ENCODE data around the gene SEC23A.
"Not testable (repeated sequence)": the region's sequence is repeated elsewhere in the genome, so short reads cannot be mapped to it uniquely, and the experiment has no call there.

Gene SEC23A

GRCh38 chr14:39090548-39091111, 12.4 kb downstream of the SEC23A start:
- no peak for DNase-seq

- no peak for DNase-seq
Observed at GRCh38 chr14:39087493-39087892, 15.5 kb downstream of the SEC23A start.

GRCh38 chr14:39085933-39086332, 17.1 kb downstream of the SEC23A start:
- DNase-seq = no peak

DNA sequence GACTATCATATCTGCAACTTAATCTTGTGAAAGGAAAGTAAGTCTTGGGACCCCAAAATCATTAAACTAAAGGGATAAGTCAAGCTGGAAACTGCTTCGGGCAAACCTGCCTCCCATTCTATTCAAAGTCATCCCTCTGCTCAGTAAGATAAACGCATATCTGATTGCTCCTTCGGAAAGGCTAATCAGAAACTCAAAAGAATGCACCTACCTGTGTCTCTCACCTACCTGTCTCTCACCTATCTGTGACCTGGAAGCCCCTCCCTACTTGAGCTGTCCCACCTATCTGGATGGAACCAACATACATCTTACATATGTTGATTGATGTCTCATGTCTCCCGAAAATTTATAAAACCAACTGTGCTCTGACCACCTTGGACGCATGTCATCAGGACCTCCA, 19.9 kb downstream of the SEC23A start:
- DNase-seq = no peak

DNA sequence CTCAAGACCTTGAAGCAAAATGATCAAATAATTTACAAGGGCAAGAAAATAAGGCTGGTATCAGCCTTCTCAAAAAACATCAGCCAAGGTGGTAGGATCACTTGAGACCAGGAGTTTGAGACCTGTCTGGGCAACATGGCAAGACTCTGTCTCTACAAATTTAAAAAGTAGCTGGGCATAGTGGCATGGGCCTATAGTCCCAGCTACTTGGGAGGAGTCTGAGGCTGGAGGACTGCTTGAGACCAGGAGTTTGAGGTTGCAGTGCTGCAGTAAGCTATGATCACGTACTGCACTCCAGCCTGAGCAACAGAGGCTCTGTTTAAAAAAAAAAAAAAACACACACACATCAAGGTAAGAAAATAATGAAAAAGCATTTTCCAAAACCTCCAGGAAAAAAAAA, 22.1 kb downstream of the SEC23A start:
- DNase-seq = no peak

DNA sequence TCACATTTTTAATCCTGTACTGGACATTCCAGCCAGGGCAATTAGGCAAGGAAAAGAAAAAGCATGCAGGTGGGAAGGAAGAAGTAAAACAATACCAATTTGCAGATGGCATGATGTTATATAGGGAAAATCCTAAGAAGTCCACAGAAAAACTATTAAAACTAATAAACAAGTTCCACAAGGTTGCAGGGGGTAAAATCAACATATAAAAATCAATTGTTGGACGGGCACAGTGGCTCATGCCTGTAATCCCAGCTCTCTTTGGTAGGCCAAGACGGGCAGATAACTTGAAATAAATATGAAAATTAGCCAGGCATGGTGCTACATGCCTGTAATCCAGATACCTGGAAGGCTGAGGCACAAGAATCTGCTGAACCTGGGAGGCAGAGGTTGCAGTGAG, 31.9 kb downstream of the SEC23A start:
- DNase-seq = no peak

DNA sequence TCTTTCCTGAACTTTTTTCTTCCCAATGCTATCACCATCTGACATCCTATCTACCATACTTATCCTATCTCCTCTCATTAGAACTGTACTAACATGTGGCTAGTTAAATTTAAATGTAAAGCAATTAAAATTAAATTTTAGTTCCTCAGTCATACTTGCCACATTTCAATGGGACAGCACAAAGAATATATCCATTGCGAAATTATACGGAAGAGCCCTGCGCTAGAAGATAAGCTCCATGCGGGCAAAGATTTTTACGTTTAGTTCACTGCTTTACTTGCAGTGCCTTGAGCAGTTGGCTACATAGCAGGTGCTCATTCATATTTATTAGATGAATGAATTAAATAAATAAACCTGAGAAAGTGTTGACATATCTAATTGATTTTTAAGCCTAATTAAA, 33.1 kb downstream of the SEC23A start:
- DNase-seq = no peak

- DNase-seq = not testable (repeated sequence)
Observed at GRCh38 chr14:39069169-39069805, 33.7 kb downstream of the SEC23A start.

DNA sequence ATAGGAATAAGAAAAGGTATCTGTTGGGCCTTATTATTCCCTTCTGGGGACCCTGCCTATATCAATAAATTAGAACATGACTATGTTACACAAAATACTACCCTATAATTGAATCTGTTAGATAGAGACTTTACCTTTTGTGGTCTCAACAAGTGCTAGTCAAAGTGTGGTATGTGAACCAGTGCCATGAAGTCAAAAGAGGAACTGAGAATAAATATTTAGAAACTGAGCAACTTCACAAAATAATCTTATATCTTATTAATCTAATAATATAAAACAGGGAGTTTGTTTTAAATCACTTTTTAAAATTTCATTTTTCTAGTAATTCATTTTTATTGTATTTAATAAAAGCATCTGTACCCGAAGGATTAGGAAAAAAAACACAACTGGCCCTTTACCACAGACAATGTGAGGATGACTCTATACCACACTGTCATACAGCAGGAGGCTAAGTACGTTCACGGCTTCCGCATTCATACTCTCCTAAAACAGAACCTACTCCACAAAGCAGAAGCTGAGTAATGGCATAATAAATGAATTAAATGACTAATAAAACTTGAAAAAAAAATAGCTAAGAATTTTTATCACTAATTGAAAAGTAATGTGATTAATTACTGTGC, 42.1 kb downstream of the SEC23A start:
- DNase-seq = no peak

DNA sequence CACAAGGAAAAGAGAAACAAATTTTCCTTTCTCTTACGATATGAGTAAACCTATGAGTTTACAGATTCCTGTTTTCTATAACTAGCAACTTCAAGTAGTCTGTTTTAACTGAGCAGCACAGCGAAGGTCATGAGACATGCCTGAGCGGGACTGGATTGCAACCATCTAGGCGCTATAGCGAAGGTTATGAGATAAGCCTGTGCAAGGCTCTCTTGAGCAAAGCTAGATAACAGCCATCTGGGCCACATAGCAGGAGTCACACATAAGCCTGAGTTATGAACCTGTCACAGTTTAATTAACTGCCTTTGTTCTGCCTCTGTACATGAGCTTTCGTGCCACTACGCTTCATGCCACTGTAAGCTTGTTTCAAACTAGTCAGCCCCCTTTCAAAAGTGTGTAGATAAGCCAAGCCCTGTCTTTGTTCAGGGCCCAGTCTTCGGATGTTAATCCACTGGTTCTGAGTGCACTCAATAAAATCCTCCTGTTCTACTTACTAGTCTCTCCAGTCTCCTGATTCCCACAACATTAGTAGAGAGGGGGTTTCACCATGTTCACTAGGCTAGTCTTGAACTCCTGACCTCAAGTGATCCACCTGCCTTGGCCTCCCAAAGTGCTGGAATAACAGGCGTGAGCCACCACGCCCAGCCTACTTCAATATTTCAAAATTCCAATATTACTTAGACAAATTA, 47.1 kb downstream of the SEC23A start:
- no peak for DNase-seq

GRCh38 chr14:39052869-39053454, 50.1 kb downstream of the SEC23A start:
- not testable (repeated sequence) for DNase-seq

DNA sequence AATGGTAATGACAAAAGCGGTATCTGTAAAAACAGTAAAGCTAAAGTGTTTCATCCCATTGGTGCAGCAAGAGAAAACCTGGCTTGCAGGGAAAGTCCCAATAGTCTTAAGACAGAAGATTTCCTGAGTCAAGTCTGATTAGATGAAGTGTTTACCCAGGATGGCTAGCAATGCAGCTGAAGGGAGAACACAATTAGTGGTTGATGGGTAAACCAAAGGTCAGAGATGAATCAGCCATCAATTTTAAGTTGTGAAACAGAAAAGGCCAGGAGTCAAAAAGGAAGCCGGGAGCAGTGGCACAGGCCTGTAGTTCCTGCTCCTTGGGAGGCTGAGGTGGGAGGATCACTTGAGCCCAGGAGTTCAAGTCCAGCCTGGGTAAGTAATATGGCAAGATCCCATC, 52.6 kb downstream of the SEC23A start:
- no peak for DNase-seq

- DNase-seq = not testable (repeated sequence)
Observed at GRCh38 chr14:39045889-39046288, 57.1 kb downstream of the SEC23A start.

- DNase-seq = no peak
Observed at GRCh38 chr14:39043352-39043943, 59.6 kb downstream of the SEC23A start.

DNA sequence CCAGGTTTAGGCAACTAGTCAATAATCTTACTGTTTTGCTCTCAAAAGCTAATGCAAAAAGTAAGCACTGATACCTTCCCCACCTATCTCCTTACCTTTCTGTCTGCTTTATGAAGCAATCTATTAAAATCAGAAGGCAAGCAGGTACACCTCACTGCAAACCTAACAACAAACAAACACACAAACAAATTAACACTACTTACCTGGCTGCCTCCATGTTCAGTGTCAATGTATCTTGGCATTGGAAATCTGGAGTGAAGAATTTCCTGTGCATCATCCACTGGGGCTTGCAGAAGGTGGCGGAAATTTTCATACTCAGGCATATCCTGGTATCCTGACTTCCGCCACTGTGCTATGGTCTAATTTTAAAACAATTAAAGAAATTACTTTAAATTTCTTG, 62.5 kb downstream of the SEC23A start:
- no peak for DNase-seq

DNA sequence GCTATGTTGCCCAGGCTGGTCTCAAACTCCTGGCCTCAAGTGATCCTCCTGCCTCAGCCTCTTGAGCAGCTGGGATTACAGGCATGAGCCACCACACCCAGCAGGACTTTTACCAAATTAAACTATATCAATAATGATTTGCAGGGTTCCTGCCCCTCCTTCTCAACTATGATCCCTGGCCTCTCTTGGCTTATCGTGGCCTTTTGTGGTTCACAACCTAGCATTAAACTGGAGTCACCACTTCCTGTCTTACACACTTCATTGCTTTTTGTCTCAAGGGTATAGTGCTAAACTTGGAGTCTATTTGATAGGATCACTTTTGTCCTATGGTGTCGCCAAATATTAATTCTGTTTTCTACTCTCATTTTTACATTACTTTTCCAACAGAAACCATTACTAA, 64.5 kb downstream of the SEC23A start:
- no peak for DNase-seq

GRCh38 chr14:39036760-39037159, 66.3 kb downstream of the SEC23A start:
- DNase-seq = no peak

- DNase-seq = no peak
Observed at GRCh38 chr14:39035336-39035735, 67.7 kb downstream of the SEC23A start.

- no peak for DNase-seq
Observed at GRCh38 chr14:39034481-39035296, 68.3 kb downstream of the SEC23A start.

GRCh38 chr14:39033371-39033770, 69.7 kb downstream of the SEC23A start:
- DNase-seq = no peak

DNA sequence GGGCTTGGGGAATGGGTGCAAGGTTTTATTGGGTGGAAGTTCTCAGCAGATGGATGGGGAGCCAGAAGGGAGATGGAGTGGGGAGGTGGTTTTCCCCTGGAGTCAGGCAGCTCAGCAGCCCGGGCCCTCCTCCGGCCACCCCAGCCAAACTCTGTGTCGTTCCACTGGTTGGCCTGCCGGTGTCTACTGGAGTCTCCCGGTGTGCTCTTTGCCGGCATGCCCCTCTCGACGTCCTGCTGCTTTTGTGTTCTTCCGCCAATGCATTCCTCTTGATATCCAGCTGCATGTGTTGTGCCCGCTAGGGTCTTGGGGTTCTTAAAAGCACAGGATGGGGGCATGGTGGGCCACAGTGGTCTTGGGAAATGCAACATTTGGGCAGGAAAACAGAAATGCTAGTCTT, 72.8 kb downstream of the SEC23A start:
- DNase-seq = no peak

GRCh38 chr14:39029789-39030188, 73.2 kb downstream of the SEC23A start:
- no peak for DNase-seq

All from NCI-H446 treated with DMSO at 0.1 percent for 48 hours (cell line).